CD14-positive monocyte (primary cell): ENCODE results near the gene SSTR1. TPM values are rescaled to one million over a fixed set of nuclear protein-coding genes. Genes with fewer than 3 reads are reported as not detected.

Experiments
- DNase-seq, 3 donors: peaks; one replicate each; pipeline ENCODE4 v3.0.0-alpha.2; 2011 to 2022
- H2AFZ ChIP-seq: 2 replicates; pipeline ENCODE4 v1.6.0; 2012; ENCODE audit warnings: mild to moderate bottlenecking, low read depth, low read length, inconsistent platforms; ENCODE audit not compliant: insufficient read depth, poor library complexity, severe bottlenecking
- H3K27ac ChIP-seq, 2 donors: 1 replicate in 1 of 2; 2 replicates in 1 of 2; pipeline ENCODE4 v1.5.1; 2012 to 2013; ENCODE audit warnings: low read length in 2 of 2, control low read depth in 1 of 2, inconsistent platforms in 1 of 2, low read depth in 1 of 2, mild to moderate bottlenecking in 1 of 2
- H3K27me3 ChIP-seq, 2 donors: one replicate each; pipeline versions ENCODE4 v1.6.0 to v1.6.1; 2011 to 2013; ENCODE audit warnings: low read length in 2 of 2; ENCODE audit not compliant: control insufficient read depth in 2 of 2, insufficient read depth in 2 of 2
- H3K36me3 ChIP-seq, 2 donors: replicated peaks in 1 of 2; 1 replicate in 1 of 2; 2 replicates in 1 of 2; pipeline versions ENCODE4 v1.5.1 to v1.6.1; 2012 to 2013; ENCODE audit warnings: low read length in 2 of 2, control low read depth in 1 of 2, inconsistent platforms in 1 of 2, mild to moderate bottlenecking in 1 of 2; ENCODE audit not compliant: insufficient read depth in 2 of 2, control insufficient read depth in 1 of 2
- H3K4me1 ChIP-seq, 2 donors: 1 replicate in 1 of 2; 2 replicates in 1 of 2; pipeline versions ENCODE4 v1.5.1 to v1.6.1; 2012 to 2013; ENCODE audit warnings: low read length in 2 of 2, control low read depth in 1 of 2, inconsistent platforms in 1 of 2, mild to moderate bottlenecking in 1 of 2, moderate library complexity in 1 of 2; ENCODE audit not compliant: insufficient read depth in 2 of 2, control insufficient read depth in 1 of 2
- H3K4me2 ChIP-seq: replicated peaks from 2 replicates; pipeline ENCODE3; 2012; ENCODE audit warnings: low read length, moderate library complexity, mild to moderate bottlenecking; ENCODE audit not compliant: poor library complexity, severe bottlenecking; ENCODE audit errors: extremely low read depth
- H3K4me3 ChIP-seq, 3 experiments: fragments of 200-600 bp in 1 of 3; sonication (generic) in 1 of 3; replicated peaks in 1 of 3; 1 replicate in 2 of 3; 2 replicates in 1 of 3; pipeline ENCODE4 v1.5.1; 2011 to 2013; ENCODE audit warnings: low read length in 3 of 3, mild to moderate bottlenecking in 3 of 3, control low read depth in 2 of 3, low read depth in 2 of 3, inconsistent platforms in 1 of 3, moderate library complexity in 1 of 3
- H3K79me2 ChIP-seq: 2 replicates; pipeline ENCODE4 v1.6.0; 2012; ENCODE audit warnings: mild to moderate bottlenecking, control low read depth, inconsistent platforms, low read length, moderate library complexity; ENCODE audit not compliant: insufficient read depth
- H3K9ac ChIP-seq: 2 replicates; pipeline ENCODE4 v1.6.0; 2017; ENCODE audit warnings: low read length, mild to moderate bottlenecking; ENCODE audit not compliant: insufficient read depth, poor library complexity, severe bottlenecking
- H3K9me3 ChIP-seq, 2 donors: replicated peaks in 1 of 2; 1 replicate in 1 of 2; 2 replicates in 1 of 2; pipeline versions ENCODE4 v1.5.1 to v1.6.1; 2012 to 2013; ENCODE audit warnings: low read length in 2 of 2, control low read depth in 1 of 2; ENCODE audit not compliant: control insufficient read depth in 1 of 2, insufficient read depth in 1 of 2
- H4K20me1 ChIP-seq: 2 replicates; pipeline ENCODE4 v1.6.0; 2012; ENCODE audit warnings: mild to moderate bottlenecking, low read length, control low read depth, moderate library complexity; ENCODE audit not compliant: insufficient read depth
- H3K27ac Mint-ChIP-seq, 7 donors: one replicate each; pipeline ENCODE4 v1.8.0; 2020; ENCODE audit warnings: mild to moderate bottlenecking in 7 of 7, mixed read lengths in 7 of 7, moderate library complexity in 6 of 7, inconsistent platforms in 2 of 7
- H3K27me3 Mint-ChIP-seq, 3 donors: one replicate each; pipeline ENCODE4 v1.8.0; 2021 to 2022; ENCODE audit warnings: low read depth in 3 of 3, mild to moderate bottlenecking in 3 of 3, mixed read lengths in 3 of 3, moderate library complexity in 3 of 3, inconsistent platforms in 1 of 3
- H3K36me3 Mint-ChIP-seq, 2 donors: one replicate each; pipeline ENCODE4 v1.8.0; 2020; ENCODE audit warnings: mixed read lengths in 2 of 2, inconsistent platforms in 1 of 2, mild to moderate bottlenecking in 1 of 2
- H3K4me1 Mint-ChIP-seq: one replicate; pipeline ENCODE4 v1.8.0; 2020; ENCODE audit warnings: mild to moderate bottlenecking, mixed read lengths
- H3K4me3 Mint-ChIP-seq, 2 donors: one replicate each; pipeline ENCODE4 v1.8.0; 2020; ENCODE audit warnings: mild to moderate bottlenecking in 2 of 2, mixed read lengths in 2 of 2, moderate library complexity in 1 of 2
- H3K9me3 Mint-ChIP-seq, 7 donors: one replicate each; pipeline ENCODE4 v1.8.0; 2020 to 2022; ENCODE audit warnings: mixed read lengths in 7 of 7, mild to moderate bottlenecking in 6 of 7, moderate library complexity in 6 of 7, inconsistent platforms in 2 of 7
- CTCF ChIP-seq: fragments of 200-600 bp; IDR thresholded peaks from one replicate; pipeline ENCODE4 v1.8.0; 2022; ENCODE audit warnings: antibody characterized with exemption, mild to moderate bottlenecking
- WGBS: methylation state at CpG from one replicate; pipeline ENCODE4 v1.1.5; 2013; ENCODE audit warnings: missing lambda C conversion rate; ENCODE audit not compliant: insufficient coverage; 5-methylcytosine and 5-hydroxymethylcytosine counted together
- intact Hi-C, 2 donors: fragments of 100-400 bp; cut with micrococcal nuclease; formaldehyde crosslinking; loops; one replicate each; pipeline versions ENCODE4 v1.15.0 to v1.15.1; 2023
- polyA plus RNA-seq, 3 donors: library from polyadenylated mRNA; depleted of rRNA in 1 of 3; unstranded in 2 of 3; stranded (reverse) in 1 of 3; fragments of 300-500 nt in 2 of 3; fragments of >200 nt in 1 of 3; fragmentation: Illumina TruSeq in 2 of 3; gene quantifications; 1 replicate in 2 of 3; 2 replicates in 1 of 3; pipeline ENCODE4 v1.2.3, GENCODE V29; 2012 to 2021

SSTR1 gene
- polyA plus RNA-seq, 3 donors = not detected

GRCh38 chr14:38168416-38168815 lies 39.3 kb upstream of the SSTR1 start:
- Histone ChIP-seq H3K27ac (no peak overlapping the region), H3K9ac (no peak overlapping the region)
- no peak for TF ChIP-seq CTCF

GRCh38 chr14:38171197-38171596 lies 36.5 kb upstream of the SSTR1 start:
- no peaks in the 10 kb centered on the region for H3K36me3 Mint-ChIP-seq
- Histone ChIP-seq H3K4me3 (no peak overlapping the region), H3K9ac (no peak overlapping the region), H3K36me3 (no peaks in the 10 kb centered on the region), H3K27me3 (no peaks in the 10 kb centered on the region), H3K27ac (no peak overlapping the region), H4K20me1 (no peaks in the 10 kb centered on the region), H3K9me3 (no peaks in the 10 kb centered on the region), H3K4me1 (no peaks in the 10 kb centered on the region), H3K4me2 (no peak overlapping the region), H2AFZ (no peak overlapping the region), H3K79me2 (no peaks in the 10 kb centered on the region)
- H3K4me1 Mint-ChIP-seq = no peaks in the 10 kb centered on the region
- DNase-seq = no peak
- H3K27me3 Mint-ChIP-seq = peaks cover 0 to 2% (median 0%) of the 10 kb centered on the region in 3 donors
- no peak overlapping the region for H3K4me3 Mint-ChIP-seq
- intact Hi-C loops = no loop called here
- WGBS = 82% methylated on average over 2 of the region's 2 CpGs
- peaks cover 0 to 11% (median 5%) of the 10 kb centered on the region in 7 donors for H3K9me3 Mint-ChIP-seq
- no peak for TF ChIP-seq CTCF
- no peak overlapping the region for H3K27ac Mint-ChIP-seq

More at GRCh38 chr14:38168416-38168815, 39.3 kb upstream of the SSTR1 start:
- Mint-ChIP-seq H3K27me3 (peaks cover 0 to 2% (median 0%) of the 10 kb centered on the region in 3 donors), H3K4me3 (no peak overlapping the region), H3K4me1 (no peaks in the 10 kb centered on the region), H3K27ac (no peak overlapping the region), H3K9me3 (peaks cover 0 to 2% (median 0%) of the 10 kb centered on the region in 7 donors), H3K36me3 (no peaks in the 10 kb centered on the region)
- Histone ChIP-seq H3K4me1 (no peaks in the 10 kb centered on the region), H3K9me3 (no peaks in the 10 kb centered on the region), H3K27me3 (no peaks in the 10 kb centered on the region), H3K4me3 (no peak overlapping the region), H3K36me3 (no peaks in the 10 kb centered on the region), H2AFZ (no peak overlapping the region), H4K20me1 (no peaks in the 10 kb centered on the region), H3K4me2 (no peak overlapping the region), H3K79me2 (no peaks in the 10 kb centered on the region)
- 83% methylated on average over 1 of the region's 2 CpGs for WGBS
- intact Hi-C loops = no loop called here
- DNase-seq = no peak
